Glomerular visceral epithelial cell (primary cell): ENCODE data around the gene SARS2.
"Not testable (repeated sequence)": the region's sequence is repeated elsewhere in the genome, so short reads cannot be mapped to it uniquely, and the experiment has no call there.

Experiments
- DNase-seq: peaks from one replicate; pipeline ENCODE4 v3.0.0-alpha.2; 2016; ENCODE audit errors: extremely low spot score

SARS2 gene

GRCh38 chr19:38892841-38893240, 37.7 kb downstream of the SARS2 start:
- no peak for DNase-seq

- no peak for DNase-seq
These were observed 38.8 kb downstream of the SARS2 start for GRCh38 chr19:38891771-38892170.

GRCh38 chr19:38890686-38891085, 39.9 kb downstream of the SARS2 start:
- DNase-seq, result no peak

- DNase-seq, result no peak
These were observed 40.8 kb downstream of the SARS2 start for GRCh38 chr19:38889803-38890202.

GRCh38 chr19:38888876-38889275, 41.7 kb downstream of the SARS2 start:
- no peak for DNase-seq

- DNase-seq, result not testable (repeated sequence)
These were observed 45.9 kb downstream of the SARS2 start for GRCh38 chr19:38884691-38885090.

- no peak for DNase-seq
These were observed 47.3 kb downstream of the SARS2 start for GRCh38 chr19:38883286-38883685.

GRCh38 chr19:38880882-38881609, 49.5 kb downstream of the SARS2 start:
- no peak for DNase-seq

- no peak for DNase-seq
These were observed 50.3 kb downstream of the SARS2 start for GRCh38 chr19:38880076-38880881.

- no peak for DNase-seq
These were observed 51.2 kb downstream of the SARS2 start for GRCh38 chr19:38879400-38879751.

GRCh38 chr19:38878575-38879399, 51.8 kb downstream of the SARS2 start:
- DNase-seq, result no peak

GRCh38 chr19:38877781-38878574, 52.6 kb downstream of the SARS2 start, which contains the start of gene RINL:
RINL (minus strand) TSS chr19:38878275; CDS start chr19:38876742, 1,533 bp downstream.
- DNase-seq, result no peak

GRCh38 chr19:38875656-38876395, 54.7 kb downstream of the SARS2 start:
- no peak for DNase-seq

- not testable (repeated sequence) for DNase-seq
These were observed 57.2 kb downstream of the SARS2 start for GRCh38 chr19:38873400-38873799.

- no peak for DNase-seq
These were observed 60.0 kb downstream of the SARS2 start for GRCh38 chr19:38870612-38871011.

- peak; percentile 77 for DNase-seq
These were observed 60.5 kb downstream of the SARS2 start for GRCh38 chr19:38869836-38870607.

- DNase-seq, result no peak
These were observed 61.3 kb downstream of the SARS2 start for GRCh38 chr19:38869160-38869835.

- DNase-seq, result no peak
These were observed 62.0 kb downstream of the SARS2 start for GRCh38 chr19:38868551-38868950.

- DNase-seq, result no peak
These were observed 63.3 kb downstream of the SARS2 start for GRCh38 chr19:38867171-38867780.
